Tibial nerve (tissue), 4 donors: ENCODE data around the gene EBLN2. TPM values are rescaled to one million over a fixed set of nuclear protein-coding genes. Genes with fewer than 3 reads are reported as not detected.

Experiments
- DNase-seq, 2 donors: peaks; one replicate each; pipeline ENCODE4 v3.0.0-alpha.2; 2019; ENCODE audit warnings: low spot score in 2 of 2
- H3K27ac ChIP-seq, 4 donors: fragments of 200-600 bp; sonication (generic) in 3 of 4; one replicate each; pipeline ENCODE4 v1.5.1; 2017 to 2019; ENCODE audit warnings: mild to moderate bottlenecking in 1 of 4
- H3K27me3 ChIP-seq, 2 donors: fragments of 200-600 bp; sonication (generic) in 1 of 2; one replicate each; pipeline versions ENCODE4 v1.5.1 to v1.6.0; 2017 to 2019
- H3K36me3 ChIP-seq, 3 donors: fragments of 200-600 bp; sonication (generic); one replicate each; pipeline ENCODE4 v1.5.1; 2018 to 2019
- H3K4me1 ChIP-seq, 4 donors: fragments of 200-600 bp; sonication (generic) in 3 of 4; one replicate each; pipeline ENCODE4 v1.5.1; 2017 to 2019
- H3K4me3 ChIP-seq, 4 donors: fragments of 200-600 bp; sonication (generic) in 3 of 4; one replicate each; pipeline ENCODE4 v1.5.1; 2017 to 2019; ENCODE audit warnings: mild to moderate bottlenecking in 1 of 4, moderate library complexity in 1 of 4
- H3K9me3 ChIP-seq, 4 donors: fragments of 200-600 bp; sonication (generic) in 3 of 4; one replicate each; pipeline ENCODE4 v1.5.1; 2017 to 2019
- EP300 ChIP-seq, 2 donors: sonication (generic); formaldehyde crosslinking; IDR thresholded peaks; one replicate each; pipeline ENCODE4 v1.6.1; 2017; ENCODE audit warnings: antibody characterized with exemption in 2 of 2, mild to moderate bottlenecking in 1 of 2
- POLR2A ChIP-seq, 2 donors: fragments of 450-650 bp; IDR thresholded peaks; one replicate each; pipeline ENCODE4 v1.6.1; 2017; ENCODE audit warnings: antibody characterized with exemption in 2 of 2, mild to moderate bottlenecking in 2 of 2, moderate library complexity in 2 of 2
- WGBS, 2 donors: methylation state at CpG; one replicate each; pipeline ENCODE4 v1.1.5; 2018; 5-methylcytosine and 5-hydroxymethylcytosine counted together
- total RNA-seq, 4 donors: library from RNA; depleted of rRNA; stranded (reverse); fragments of >200 nt; gene quantifications; one replicate each; pipeline ENCODE4 v1.1.0, GENCODE V29; 2016
- TF ChIP-seq, protein P1 (sequence below), 5 experiments: fragments of 200-600 bp in 3 of 5; fragments of 450-650 bp in 2 of 5; sonication (generic) in 3 of 5; IDR thresholded peaks; one replicate each; pipeline ENCODE4 v1.5.1; 2016 to 2019; ENCODE audit warnings: antibody characterized with exemption in 5 of 5, mild to moderate bottlenecking in 3 of 5, moderate library complexity in 2 of 5

Gene EBLN2
- total RNA-seq, 4 donors from 2014 or later: 11.9 to 16.4 (median 14.9) TPM

DNA sequence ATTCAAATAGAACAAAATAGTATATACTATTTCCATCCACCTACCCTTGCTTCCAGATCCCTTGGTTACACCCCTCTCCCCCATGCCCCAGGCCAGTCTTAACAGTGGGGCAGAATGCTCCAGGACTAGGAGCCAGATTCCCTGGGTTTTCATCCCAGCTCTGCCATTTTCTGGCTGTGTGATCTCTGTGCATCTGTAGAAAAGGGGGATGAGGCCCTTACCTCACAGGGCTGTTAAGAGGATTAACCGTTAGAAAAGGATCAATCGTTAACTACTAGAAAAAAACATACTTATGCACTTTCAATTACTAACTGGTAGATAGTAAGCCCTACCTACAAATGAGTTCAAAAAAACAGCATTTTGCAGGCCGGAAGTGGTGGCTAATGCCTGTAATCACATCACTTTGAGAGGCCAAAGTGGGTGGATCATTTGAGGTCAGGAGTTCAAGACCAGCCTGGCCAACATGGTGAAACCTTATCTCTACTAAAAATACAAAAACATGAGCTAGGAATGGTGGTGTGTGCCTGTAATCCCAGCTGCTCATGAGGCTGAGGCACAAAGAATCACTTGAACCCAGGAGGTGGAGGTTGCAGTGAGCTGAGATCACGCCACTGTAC is 11.7 kb downstream of the EBLN2 start:
- Histone ChIP-seq H3K9me3 (no peaks in the 10 kb centered on the region), H3K4me1 (peaks cover 0 to 29% (median 6%) of the 10 kb centered on the region in 4 donors), H3K36me3 (no peaks in the 10 kb centered on the region), H3K27me3 (no peaks in the 10 kb centered on the region), H3K27ac (no peak overlapping the region), H3K4me3 (no peak overlapping the region)
- 67% methylated on average over 4 of the region's 4 CpGs for WGBS, 2 donors
- TF ChIP-seq POLR2A (IDR thresholded peaks at IDR 0.05): no peak
- TF ChIP-seq, protein P1, sequence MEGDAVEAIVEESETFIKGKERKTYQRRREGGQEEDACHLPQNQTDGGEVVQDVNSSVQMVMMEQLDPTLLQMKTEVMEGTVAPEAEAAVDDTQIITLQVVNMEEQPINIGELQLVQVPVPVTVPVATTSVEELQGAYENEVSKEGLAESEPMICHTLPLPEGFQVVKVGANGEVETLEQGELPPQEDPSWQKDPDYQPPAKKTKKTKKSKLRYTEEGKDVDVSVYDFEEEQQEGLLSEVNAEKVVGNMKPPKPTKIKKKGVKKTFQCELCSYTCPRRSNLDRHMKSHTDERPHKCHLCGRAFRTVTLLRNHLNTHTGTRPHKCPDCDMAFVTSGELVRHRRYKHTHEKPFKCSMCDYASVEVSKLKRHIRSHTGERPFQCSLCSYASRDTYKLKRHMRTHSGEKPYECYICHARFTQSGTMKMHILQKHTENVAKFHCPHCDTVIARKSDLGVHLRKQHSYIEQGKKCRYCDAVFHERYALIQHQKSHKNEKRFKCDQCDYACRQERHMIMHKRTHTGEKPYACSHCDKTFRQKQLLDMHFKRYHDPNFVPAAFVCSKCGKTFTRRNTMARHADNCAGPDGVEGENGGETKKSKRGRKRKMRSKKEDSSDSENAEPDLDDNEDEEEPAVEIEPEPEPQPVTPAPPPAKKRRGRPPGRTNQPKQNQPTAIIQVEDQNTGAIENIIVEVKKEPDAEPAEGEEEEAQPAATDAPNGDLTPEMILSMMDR (IDR thresholded peaks at IDR 0.05): no peak
- TF ChIP-seq EP300 (IDR thresholded peaks at IDR 0.05): no peak
- no peak for DNase-seq

DNA sequence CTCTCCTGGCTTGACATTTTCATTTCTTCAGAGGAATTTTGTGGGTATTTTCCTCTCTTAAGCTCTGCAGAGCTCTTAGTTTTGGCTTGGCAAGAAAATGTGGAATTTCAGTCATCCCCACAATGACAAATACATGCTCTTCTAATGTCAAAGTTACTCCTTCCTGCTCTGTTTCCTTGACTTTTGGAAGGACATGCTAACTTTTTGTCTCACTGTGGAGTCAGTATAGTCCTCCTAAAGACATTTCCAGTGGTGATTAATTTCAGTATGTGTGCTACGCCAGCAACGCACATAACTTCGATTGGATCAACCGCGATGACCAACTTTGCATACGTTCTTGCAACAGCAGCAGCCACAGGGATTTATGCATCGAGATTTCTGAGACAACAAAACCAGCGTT is 13.3 kb downstream of the EBLN2 start:
- Histone ChIP-seq H3K36me3 (no peaks in the 10 kb centered on the region), H3K27ac (peak overlapping the region in 1 of 4 donors; percentile 32), H3K4me3 (no peak overlapping the region), H3K4me1 (peaks cover 0 to 18% (median 6%) of the 10 kb centered on the region in 4 donors), H3K9me3 (no peaks in the 10 kb centered on the region), H3K27me3 (no peaks in the 10 kb centered on the region)
- 81 to 90% methylated on average over 8 of the region's 8 CpGs for WGBS, 2 donors
- TF ChIP-seq, protein P1 (IDR thresholded peaks at IDR 0.05): no peak
- TF ChIP-seq POLR2A (IDR thresholded peaks at IDR 0.05) (no peak), EP300 (IDR thresholded peaks at IDR 0.05) (no peak)
- no peak for DNase-seq

DNA sequence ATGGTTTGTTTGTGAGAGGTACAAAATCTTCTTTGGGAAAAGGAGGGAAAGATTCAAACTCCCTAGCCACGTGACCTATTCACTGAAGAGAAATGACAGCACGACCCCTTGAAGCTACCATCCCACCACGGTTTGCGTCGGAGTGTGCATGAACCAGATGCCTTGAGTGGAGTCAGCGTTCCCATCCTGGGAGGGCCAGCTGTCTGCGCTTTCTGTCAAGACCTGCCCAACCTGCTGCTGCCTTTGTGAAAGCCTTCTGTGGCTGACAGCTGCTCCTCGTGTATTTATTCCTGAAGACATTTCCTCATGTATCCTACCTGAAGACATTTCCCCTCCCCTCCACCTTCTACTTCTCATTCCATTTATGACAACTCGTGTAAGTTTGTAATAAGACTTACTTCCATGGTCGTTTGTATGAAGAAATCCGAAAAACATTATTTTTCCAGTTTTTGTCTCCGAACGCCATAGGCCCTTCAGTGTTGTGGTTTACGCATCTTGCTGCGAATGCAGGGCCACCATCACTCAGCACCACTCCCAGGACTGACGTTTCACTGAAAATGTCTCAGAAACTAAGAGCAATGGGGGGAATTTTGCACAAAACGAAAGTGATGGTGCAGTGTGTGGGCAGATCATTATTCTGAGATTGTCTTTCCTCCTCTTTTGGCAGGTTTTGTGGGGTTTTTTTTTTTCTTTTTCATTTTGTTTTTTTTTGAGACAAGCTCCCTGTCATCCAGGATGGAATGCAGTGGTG is 18.9 kb downstream of the EBLN2 start:
- WGBS, 2 donors: 79 to 81% methylated on average over 17 of the region's 17 CpGs
- no peak overlapping the region for H3K27ac ChIP-seq
- DNase-seq: no peak
- H3K27me3 ChIP-seq: no peaks in the 10 kb centered on the region
- H3K4me3 ChIP-seq: no peak overlapping the region
- no peak for TF ChIP-seq POLR2A (IDR thresholded peaks at IDR 0.05)
- TF ChIP-seq EP300 (IDR thresholded peaks at IDR 0.05): no peak
- H3K36me3 ChIP-seq: no peaks in the 10 kb centered on the region
- no peaks in the 10 kb centered on the region for H3K4me1 ChIP-seq
- H3K9me3 ChIP-seq: no peaks in the 10 kb centered on the region

DNA sequence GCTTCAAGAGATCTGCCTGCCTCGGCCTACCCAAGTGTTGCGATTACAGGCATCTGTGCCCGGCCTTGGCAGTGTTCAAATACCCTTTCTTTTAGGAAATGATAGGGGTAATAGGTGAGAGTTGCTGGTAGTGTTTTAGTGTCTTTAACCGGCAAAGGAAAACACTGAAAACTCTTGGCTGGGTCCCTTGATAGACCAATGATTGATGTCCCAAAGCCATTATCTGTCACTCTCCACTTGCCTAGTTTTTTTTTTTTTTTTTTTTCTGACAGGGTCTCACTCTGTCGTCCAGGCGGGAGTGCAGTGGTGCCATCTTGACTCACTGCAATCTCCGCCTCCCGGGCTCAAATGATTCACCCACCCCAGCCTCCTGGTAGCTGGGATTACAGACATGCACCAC is 19.7 kb downstream of the EBLN2 start:
- Histone ChIP-seq H3K9me3 (no peaks in the 10 kb centered on the region), H3K36me3 (no peaks in the 10 kb centered on the region), H3K27ac (no peak overlapping the region), H3K4me1 (peaks cover 0 to 6% (median 0%) of the 10 kb centered on the region in 4 donors), H3K27me3 (no peaks in the 10 kb centered on the region), H3K4me3 (no peak overlapping the region)
- TF ChIP-seq, protein P1 (IDR thresholded peaks at IDR 0.05): no peak
- TF ChIP-seq EP300 (IDR thresholded peaks at IDR 0.05) (no peak), POLR2A (IDR thresholded peaks at IDR 0.05) (no peak)
- no peak for DNase-seq
- WGBS, 2 donors: 98% methylated on average over 8 of the region's 8 CpGs

DNA sequence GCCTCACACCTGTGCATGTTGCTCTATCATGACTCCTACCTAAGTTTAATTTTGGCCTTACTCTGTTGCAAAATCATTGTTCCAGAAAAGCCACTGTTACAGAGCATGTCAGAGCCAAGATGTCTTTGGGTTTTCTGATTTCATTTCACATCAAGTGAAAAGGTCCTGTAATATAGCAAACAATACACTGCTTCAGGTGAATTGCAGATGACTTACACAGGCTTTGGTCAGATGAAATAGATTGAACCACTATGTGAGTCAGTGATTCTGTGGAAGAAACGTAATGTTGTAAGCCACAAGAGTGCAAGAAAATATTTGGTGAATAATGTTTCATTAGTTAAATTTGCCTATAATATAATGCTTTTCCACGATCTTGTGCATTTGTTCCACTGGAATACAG is 22.7 kb downstream of the EBLN2 start:
- TF ChIP-seq EP300 (IDR thresholded peaks at IDR 0.05) (no peak), POLR2A (IDR thresholded peaks at IDR 0.05) (no peak)
- TF ChIP-seq, protein P1 (IDR thresholded peaks at IDR 0.05): no peak
- WGBS, 2 donors: 90 to 91% methylated on average over 2 of the region's 2 CpGs
- H3K4me1 ChIP-seq: peaks cover 0 to 10% (median 0%) of the 10 kb centered on the region in 4 donors
- no peaks in the 10 kb centered on the region for H3K36me3 ChIP-seq
- DNase-seq: no peak
- no peaks in the 10 kb centered on the region for H3K9me3 ChIP-seq
- H3K27ac ChIP-seq: no peak overlapping the region
- H3K4me3 ChIP-seq: no peak overlapping the region
- H3K27me3 ChIP-seq: no peaks in the 10 kb centered on the region
